HG02870 (cell line): ENCODE measurements around the gene MAGI2.

Experiments
- ATAC-seq: cut with Tn5 transposase; IDR thresholded peaks from one replicate; pipeline ENCODE4 v1.9.1; 2021; ENCODE audit warnings: mild to moderate bottlenecking, moderate library complexity; ENCODE audit not compliant: unreplicated experiment

Gene MAGI2

DNA sequence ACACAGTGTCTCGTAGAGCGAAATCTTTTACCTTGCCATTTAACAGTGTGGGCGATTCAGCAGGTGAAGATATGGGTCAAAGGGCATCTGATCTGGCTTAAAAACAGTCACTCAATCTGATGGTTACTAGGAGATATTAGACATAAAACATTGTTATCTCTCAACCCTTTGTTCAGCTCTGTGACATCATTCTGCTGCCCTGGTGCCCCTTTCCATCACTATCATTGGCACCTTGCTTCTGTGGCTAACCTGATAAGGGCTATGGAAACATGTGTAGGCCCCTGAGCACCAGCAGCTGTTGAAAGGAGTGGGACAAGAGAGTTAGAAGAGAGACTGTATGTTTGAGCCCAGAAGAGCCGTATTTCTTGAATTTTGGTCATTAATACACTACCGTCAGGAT is 1004.6 kb downstream of the MAGI2 start:
- ATAC-seq: no peak

GRCh38 chr7:78444267-78444666 is 1009.2 kb downstream of the MAGI2 start:
- ATAC-seq: no peak

DNA sequence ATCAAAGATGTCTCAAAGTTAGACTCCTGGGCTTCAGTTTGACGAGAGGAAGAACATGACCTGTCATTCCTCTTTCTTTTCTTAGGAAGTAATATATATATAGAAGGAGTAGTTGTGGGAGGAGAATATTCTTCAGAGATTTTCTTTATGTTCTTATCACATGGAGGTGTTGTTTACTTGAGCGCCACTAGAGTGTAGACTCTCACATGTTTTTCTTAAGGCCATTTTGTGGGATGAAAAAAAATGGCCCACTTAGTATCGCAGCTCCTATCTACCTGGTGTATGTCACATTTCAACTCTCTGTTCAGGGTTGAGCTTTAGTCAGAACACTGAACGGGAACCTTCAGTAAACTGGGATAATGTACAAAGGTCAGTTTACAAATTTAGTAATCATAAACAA is 1009.7 kb downstream of the MAGI2 start:
- no peak for ATAC-seq

- ATAC-seq: no peak
Observed at GRCh38 chr7:78441737-78442136, 1011.7 kb downstream of the MAGI2 start.

DNA sequence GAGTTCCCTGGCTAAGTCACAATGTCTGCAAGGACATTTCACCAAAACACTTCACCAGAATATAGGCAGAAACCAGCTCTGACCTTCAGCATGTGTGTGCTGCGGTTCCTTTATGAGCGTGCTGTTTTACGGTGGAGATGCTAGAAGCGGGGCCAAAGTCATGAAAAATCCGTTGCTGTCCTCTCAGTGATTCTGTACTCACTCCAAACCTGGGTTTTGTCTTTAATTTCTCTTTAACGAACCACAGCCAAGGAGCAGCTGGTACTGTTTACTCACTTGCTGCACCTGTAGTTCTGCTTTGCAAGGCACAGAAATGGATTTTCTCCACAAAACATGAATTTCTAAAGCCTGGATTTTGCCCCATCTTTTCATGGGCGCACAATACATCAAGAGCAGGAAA is 1015.0 kb downstream of the MAGI2 start:
- no peak for ATAC-seq

- no peak for ATAC-seq
Observed at GRCh38 chr7:78437118-78437517, 1016.3 kb downstream of the MAGI2 start.

DNA sequence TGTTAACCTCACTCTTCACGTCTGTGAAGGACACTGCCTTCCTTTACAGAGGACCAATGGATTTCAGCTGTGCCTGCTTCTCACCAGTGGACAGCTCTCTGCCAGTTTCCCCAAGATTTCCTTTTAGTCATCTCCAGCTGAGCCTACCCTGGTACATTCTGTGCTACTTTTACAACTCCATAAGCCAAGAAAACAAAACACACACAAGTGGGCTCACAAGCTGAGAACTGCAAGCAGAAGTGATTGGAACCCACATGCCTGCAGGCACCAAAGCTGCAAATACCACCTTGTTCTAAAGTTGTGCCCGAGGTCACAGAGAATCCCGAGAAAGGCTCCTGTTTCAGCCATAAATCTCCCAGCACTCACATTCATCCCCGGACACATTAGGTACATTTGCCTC is 1018.1 kb downstream of the MAGI2 start:
- ATAC-seq: no peak

DNA sequence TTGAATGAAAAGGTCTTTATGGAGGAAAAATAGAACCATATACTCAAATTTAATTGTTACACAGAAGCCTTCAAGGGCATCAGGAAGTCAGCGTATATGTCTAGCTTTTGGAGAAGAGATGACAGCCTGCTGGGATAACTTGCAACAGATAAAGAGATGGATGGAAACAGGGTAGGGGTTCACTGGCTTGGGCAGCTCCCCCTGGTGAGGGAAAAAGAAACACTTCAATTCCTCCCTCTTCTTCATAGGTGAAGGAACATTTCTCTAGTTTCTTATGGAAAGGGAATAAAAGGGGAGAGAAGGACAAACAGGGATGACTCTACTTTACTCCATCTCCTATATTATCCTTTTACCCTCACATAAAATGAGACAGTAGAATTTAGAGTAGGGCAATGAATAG is 1019.2 kb downstream of the MAGI2 start:
- ATAC-seq: no peak

DNA sequence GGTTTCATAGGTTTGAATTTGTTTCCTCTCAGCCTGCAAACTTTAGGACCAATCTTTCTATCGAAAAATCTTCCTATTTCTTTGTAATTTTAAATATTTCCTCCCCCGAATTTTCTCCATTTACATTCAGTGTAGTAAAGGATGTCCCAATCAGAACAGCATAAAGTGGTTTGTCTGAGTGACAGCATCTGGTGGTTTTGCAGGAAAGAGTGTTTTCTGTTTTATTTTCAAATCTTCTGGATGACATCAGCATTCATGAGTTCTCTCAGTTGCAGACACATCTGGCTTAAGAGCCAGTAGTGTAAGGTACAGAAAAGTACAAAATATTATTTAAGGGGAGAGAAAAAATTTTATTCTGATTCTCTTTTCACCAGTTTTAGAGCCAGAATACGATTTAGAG is 1020.0 kb downstream of the MAGI2 start:
- ATAC-seq: no peak

GRCh38 chr7:78429878-78430277 is 1023.6 kb downstream of the MAGI2 start:
- ATAC-seq: no peak

DNA sequence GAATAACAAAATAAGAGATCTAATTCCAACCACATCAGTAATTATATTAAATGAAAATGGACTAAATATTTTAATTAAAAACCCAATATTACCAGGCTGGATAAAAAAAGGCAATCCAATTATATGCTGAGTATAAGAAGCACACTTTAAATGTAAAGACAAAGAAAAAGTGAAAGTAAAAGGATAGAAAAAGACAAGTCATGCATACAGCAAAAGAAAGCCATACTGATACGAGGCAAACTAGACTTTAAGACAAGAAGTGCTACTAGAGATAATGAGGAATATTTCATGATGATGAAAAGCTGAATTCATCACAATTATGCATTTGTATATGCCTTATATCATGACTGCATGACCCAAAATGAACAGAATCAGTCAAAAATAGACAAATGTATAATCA is 1026.3 kb downstream of the MAGI2 start:
- no peak for ATAC-seq

- no peak for ATAC-seq
Observed at GRCh38 chr7:78420001-78420400, 1033.5 kb downstream of the MAGI2 start.

DNA sequence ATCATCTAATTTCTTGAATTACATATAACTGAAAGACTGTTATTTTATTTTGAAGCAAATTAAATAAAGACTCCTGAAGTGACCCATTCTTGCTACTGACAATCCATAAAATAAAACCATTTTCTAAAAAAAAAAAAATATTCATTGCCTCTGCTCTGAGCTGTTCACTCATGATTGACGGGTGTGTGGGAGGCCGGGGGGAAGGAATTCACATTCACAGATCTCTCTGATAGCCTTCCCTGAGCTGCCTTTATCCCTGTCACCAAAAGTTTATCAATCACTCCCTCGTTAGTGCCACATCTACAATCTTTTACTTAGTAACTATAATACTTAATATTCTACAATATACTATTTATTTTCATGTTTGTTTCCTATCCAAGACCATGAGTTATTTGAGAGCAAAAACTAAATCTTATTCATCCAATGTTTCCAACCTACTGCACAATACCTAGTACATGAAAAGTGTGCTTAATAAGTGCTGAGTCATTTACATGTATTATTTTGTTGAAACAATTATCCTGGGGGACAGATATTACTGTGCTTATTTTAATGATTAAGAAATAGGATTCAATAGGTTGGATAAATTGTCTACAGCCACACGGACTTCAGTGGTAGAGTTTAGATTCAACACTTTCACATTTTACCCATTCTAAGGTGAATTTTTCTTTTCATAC is 1036.2 kb downstream of the MAGI2 start:
- no peak for ATAC-seq

DNA sequence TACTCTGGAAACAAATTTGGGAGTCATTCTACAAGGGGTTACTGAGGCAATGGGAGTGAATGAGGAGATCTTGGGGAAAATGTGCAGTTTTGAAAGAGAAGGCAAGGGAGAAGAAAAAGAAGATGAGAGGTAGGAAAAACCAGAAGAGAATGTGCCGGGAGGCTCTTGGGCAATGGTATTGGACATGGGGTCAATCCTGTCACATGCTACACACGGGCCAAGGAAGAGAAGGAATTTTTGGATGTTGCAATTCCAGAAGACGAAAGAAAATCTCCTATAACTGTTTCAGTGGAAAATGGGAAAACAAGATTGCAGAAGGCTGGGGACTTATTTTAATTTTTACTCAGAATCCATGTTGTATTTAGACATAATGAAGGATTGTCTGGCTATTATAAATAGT is 1039.9 kb downstream of the MAGI2 start:
- ATAC-seq: no peak

DNA sequence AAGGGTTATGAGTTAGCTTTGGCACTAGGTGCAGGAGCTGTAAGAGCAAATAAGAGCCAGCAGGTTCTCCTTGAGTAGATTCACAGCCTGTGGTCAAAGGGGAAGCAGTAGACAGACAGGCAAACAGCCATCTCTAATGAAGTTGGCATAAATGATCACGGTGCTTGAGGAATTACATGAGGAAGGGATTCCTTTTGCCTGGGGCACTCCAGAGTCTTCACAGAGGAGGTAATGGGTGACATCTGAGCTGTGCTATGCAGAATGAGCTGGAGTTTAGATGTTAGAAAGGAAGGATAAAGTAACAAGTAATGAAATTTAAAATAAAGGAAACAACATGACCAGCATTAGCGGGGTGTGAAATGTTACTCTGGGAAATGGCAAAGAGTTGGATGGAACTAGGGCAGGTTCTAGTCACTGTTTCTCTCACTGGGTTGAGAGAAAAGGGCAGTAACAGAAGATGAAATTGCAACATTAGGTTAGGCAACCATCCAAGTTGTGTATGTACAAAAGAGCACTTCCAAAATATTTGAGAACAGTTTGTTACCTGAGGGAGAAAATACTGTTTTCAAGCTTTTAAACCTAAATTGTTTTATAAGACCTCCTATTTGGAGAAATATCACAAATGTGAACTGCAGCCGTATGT is 1041.1 kb downstream of the MAGI2 start:
- no peak for ATAC-seq

- ATAC-seq: no peak
Observed at GRCh38 chr7:78407031-78407430, 1046.4 kb downstream of the MAGI2 start.

DNA sequence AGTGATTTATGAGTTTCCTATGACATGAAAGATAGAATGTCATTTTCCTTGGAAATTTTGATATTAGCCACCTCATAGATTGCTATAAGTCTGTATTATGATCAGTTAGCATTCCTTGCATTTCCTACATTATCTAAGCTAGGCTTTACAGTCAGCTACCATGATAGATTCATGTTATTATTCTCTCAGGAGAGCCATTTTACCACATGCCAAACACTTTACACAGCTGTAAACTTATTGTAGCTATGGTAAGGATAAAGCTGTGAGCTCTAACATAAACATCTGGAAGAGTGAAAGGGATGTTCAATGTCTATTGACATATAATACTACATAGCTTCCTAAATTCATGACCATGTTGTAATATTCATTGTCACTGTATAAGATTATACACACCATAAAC is 1046.9 kb downstream of the MAGI2 start:
- no peak for ATAC-seq

DNA sequence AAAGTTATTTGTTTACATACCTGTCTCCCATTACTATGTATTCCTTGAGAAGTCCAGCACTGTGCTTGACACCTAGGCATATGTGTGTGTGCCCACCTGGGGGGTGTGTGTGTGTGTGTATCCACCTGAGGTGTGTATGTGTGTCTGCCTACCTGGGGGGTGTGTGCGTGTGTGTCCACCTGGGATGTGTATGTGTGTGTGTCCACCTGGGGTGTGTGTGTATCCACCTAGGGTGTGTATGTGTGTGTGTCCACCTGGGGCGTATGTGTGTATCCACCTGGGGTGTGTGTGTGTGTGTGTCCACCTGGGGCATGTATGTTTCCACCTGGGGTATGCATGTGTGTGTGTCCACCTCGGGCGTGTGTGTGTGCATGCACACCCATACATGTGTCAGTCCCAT is 1051.4 kb downstream of the MAGI2 start:
- ATAC-seq: no peak

GRCh38 chr7:78400038-78400437 is 1053.4 kb downstream of the MAGI2 start:
- no peak for ATAC-seq

DNA sequence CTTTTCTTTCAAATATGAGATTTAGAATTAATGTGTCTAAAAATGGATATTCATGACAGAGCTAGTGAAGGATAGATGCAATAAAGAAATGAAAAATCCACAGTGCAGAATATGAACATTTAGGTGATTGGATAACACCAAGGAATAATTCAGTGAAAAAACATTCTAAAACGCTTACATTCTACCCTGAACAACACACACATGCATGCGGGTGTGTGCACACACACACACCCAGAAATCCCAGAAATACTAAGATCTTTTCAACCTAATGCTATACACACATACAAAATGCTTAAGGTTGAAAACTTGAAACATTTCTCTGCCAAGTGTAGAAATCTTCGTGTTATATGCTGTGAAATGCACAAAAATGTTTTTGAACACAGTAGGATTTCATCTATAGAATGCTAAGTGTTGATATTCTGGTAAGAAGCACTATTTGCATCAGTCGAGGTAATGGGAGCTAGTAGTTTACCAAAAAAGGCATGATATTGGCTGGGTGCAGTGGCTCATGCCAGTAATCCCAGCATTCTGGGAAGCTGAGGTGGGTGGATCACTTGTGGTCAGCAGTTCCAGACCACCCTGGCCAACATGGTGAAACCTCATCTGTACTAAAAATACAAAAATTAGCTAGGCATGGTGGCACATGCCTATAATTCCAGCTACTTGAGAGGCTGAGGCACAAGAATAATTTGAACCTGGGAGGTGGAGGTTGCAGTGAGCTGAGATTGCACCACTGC is 1054.3 kb downstream of the MAGI2 start:
- ATAC-seq: no peak

GRCh38 chr7:78398576-78398975 is 1054.9 kb downstream of the MAGI2 start:
- ATAC-seq: no peak

- no peak for ATAC-seq
Observed at GRCh38 chr7:78398081-78398480, 1055.4 kb downstream of the MAGI2 start.
